ENCODE measurements around the gene TCF4. TPM values are rescaled to one million over a fixed set of nuclear protein-coding genes. Genes with fewer than 3 reads are reported as not detected.

TCF4 gene
- polyA plus RNA-seq, 1 of the 3 experiments (the other 2 are of a cell fraction) = 39.1 TPM

DNA sequence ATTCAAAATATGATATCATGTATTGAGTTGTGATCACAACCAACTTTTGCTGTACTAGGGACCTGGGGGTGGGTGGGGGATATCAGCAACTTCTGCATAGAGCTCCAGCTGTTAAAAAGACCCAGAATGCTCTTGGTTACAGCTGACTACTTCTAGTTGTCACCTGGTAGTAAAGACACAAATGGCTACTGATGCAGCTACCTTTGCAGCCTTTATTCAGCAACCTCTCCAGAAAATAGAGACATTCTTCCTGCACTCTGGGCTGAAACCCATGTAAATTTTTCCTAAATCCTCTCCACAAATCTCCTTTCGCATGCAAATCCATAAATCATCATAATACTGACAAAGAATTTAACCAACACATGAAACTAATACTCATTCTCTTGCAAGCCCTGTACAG, 238.3 kb downstream of the TCF4 start:
- Histone ChIP-seq H3K36me3 (replicated peaks in 1 of 2; ENCODE audit: control insufficient read depth in 1 of 2, insufficient read depth in 2 of 2, low read length in 1 of 2) (peaks cover 13 to 14% of the 10 kb centered on the region in 2 experiments), H3K79me2 (ENCODE audit: insufficient read depth) (peaks cover 13% of the 10 kb centered on the region; the same call in 1 of the 2 replicates), H2AFZ (ENCODE audit: low read depth) (no peak overlapping the region), H3K4me1 (ENCODE audit: control insufficient read depth in 1 of 2, insufficient read depth in 2 of 2, low read depth in 1 of 2, low read length in 1 of 2) (peaks cover 48 to 51% of the 10 kb centered on the region in 2 experiments), H3K4me3 (ENCODE audit: low read depth in 2 of 2, low read length in 1 of 2) (no peak overlapping the region), H3K9me2 (no peaks in the 10 kb centered on the region), H3K27ac (ENCODE audit: low read depth in 2 of 2, low read length in 1 of 2) (no peak overlapping the region; a peak in 1 of 4 replicates), H3K9me3 (no peaks in the 10 kb centered on the region), H3F3A (replicated peaks; ENCODE audit: insufficient read depth) (peaks cover 20% of the 10 kb centered on the region), H3K27me3 (ENCODE audit: insufficient read depth) (no peaks in the 10 kb centered on the region), H3K9ac (no peak overlapping the region), H4K20me1 (ENCODE audit: insufficient read depth) (no peaks in the 10 kb centered on the region), H3K4me2 (no peak overlapping the region)
- DNase-seq = no peak
- ChIA-PET POLR2A (no interaction called here), CTCF (interaction anchor here (1.6 kb wide), 1 partner anchor 432 kb away, joined by 5 read pairs; no protein-coding TSS in a partner anchor)
- no peak for TF ChIP-seq NFIC (IDR thresholded peaks at IDR 0.05; ENCODE audit: borderline replicate concordance)
- no peak for TF ChIP-seq POLR2AphosphoS5 (IDR thresholded peaks at IDR 0.05; ENCODE audit: low read depth, low read length)
- no peak for TF ChIP-seq ELF1 (IDR thresholded peaks at IDR 0.05)
- no peak for TF ChIP-seq SMC3 (IDR thresholded peaks at IDR 0.05; ENCODE audit: low read depth, low read length)
- no peak for TF ChIP-seq RFX5 (IDR thresholded peaks at IDR 0.05; ENCODE audit: low read length)
- TF ChIP-seq TAF1 (IDR thresholded peaks at IDR 0.05; ENCODE audit: borderline replicate concordance, low read depth, low read length) = no peak
- TF ChIP-seq, protein P1, sequence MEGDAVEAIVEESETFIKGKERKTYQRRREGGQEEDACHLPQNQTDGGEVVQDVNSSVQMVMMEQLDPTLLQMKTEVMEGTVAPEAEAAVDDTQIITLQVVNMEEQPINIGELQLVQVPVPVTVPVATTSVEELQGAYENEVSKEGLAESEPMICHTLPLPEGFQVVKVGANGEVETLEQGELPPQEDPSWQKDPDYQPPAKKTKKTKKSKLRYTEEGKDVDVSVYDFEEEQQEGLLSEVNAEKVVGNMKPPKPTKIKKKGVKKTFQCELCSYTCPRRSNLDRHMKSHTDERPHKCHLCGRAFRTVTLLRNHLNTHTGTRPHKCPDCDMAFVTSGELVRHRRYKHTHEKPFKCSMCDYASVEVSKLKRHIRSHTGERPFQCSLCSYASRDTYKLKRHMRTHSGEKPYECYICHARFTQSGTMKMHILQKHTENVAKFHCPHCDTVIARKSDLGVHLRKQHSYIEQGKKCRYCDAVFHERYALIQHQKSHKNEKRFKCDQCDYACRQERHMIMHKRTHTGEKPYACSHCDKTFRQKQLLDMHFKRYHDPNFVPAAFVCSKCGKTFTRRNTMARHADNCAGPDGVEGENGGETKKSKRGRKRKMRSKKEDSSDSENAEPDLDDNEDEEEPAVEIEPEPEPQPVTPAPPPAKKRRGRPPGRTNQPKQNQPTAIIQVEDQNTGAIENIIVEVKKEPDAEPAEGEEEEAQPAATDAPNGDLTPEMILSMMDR (IDR thresholded peaks at IDR 0.05) = no peak
- no peak for TF ChIP-seq FOXM1 (IDR thresholded peaks at IDR 0.05; ENCODE audit: low read depth)
- TF ChIP-seq, protein P2, sequence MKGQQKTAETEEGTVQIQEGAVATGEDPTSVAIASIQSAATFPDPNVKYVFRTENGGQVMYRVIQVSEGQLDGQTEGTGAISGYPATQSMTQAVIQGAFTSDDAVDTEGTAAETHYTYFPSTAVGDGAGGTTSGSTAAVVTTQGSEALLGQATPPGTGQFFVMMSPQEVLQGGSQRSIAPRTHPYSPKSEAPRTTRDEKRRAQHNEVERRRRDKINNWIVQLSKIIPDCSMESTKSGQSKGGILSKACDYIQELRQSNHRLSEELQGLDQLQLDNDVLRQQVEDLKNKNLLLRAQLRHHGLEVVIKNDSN (IDR thresholded peaks at IDR 0.05; ENCODE audit: borderline replicate concordance, low read depth) = no peak
- no peak for TF ChIP-seq FOXJ3 (CRISPR knock-in tag; IDR thresholded peaks at IDR 0.05)
- no peak for TF ChIP-seq MXI1 (IDR thresholded peaks at IDR 0.05; ENCODE audit: low read depth, low read length)
- no peak for TF ChIP-seq CHD2 (IDR thresholded peaks at IDR 0.05; ENCODE audit: low read length, partially characterized antibody)
- TF ChIP-seq, protein P3, sequence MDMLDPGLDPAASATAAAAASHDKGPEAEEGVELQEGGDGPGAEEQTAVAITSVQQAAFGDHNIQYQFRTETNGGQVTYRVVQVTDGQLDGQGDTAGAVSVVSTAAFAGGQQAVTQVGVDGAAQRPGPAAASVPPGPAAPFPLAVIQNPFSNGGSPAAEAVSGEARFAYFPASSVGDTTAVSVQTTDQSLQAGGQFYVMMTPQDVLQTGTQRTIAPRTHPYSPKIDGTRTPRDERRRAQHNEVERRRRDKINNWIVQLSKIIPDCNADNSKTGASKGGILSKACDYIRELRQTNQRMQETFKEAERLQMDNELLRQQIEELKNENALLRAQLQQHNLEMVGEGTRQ (IDR thresholded peaks at IDR 0.05; ENCODE audit: borderline replicate concordance, low read depth, low read length) = no peak
- no peak for TF ChIP-seq EP300 (IDR thresholded peaks at IDR 0.05; ENCODE audit: borderline replicate concordance in 1 of 2, low read depth in 1 of 2, low read length in 1 of 2)
- no peak for TF ChIP-seq YY1 (IDR thresholded peaks at IDR 0.05; ENCODE audit: low read depth)
- no peak for TF ChIP-seq TEAD4 (IDR thresholded peaks at IDR 0.05; ENCODE audit: borderline replicate concordance, insufficient read depth)
- TF ChIP-seq, protein P4, sequence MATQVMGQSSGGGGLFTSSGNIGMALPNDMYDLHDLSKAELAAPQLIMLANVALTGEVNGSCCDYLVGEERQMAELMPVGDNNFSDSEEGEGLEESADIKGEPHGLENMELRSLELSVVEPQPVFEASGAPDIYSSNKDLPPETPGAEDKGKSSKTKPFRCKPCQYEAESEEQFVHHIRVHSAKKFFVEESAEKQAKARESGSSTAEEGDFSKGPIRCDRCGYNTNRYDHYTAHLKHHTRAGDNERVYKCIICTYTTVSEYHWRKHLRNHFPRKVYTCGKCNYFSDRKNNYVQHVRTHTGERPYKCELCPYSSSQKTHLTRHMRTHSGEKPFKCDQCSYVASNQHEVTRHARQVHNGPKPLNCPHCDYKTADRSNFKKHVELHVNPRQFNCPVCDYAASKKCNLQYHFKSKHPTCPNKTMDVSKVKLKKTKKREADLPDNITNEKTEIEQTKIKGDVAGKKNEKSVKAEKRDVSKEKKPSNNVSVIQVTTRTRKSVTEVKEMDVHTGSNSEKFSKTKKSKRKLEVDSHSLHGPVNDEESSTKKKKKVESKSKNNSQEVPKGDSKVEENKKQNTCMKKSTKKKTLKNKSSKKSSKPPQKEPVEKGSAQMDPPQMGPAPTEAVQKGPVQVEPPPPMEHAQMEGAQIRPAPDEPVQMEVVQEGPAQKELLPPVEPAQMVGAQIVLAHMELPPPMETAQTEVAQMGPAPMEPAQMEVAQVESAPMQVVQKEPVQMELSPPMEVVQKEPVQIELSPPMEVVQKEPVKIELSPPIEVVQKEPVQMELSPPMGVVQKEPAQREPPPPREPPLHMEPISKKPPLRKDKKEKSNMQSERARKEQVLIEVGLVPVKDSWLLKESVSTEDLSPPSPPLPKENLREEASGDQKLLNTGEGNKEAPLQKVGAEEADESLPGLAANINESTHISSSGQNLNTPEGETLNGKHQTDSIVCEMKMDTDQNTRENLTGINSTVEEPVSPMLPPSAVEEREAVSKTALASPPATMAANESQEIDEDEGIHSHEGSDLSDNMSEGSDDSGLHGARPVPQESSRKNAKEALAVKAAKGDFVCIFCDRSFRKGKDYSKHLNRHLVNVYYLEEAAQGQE (IDR thresholded peaks at IDR 0.05; ENCODE audit: low read depth, low read length) = no peak
- WGBS (ENCODE audit: low lambda C conversion rate) = 95% methylated on average over 1 of the region's 1 CpG
